ENCODE data around the gene PARD3.

Gene PARD3

GRCh38 chr10:34126371-34127151 is 688.5 kb downstream of the PARD3 start:
- in situ Hi-C loops (cut with MboI; ENCODE audit: low sequenced_read_pairs) = no loop called here

- in situ Hi-C loops (cut with MboI; ENCODE audit: low sequenced_read_pairs) = no loop called here
Measured at GRCh38 chr10:34125702-34126101, 689.4 kb downstream of the PARD3 start.

GRCh38 chr10:34124522-34125035 is 690.5 kb downstream of the PARD3 start:
- in situ Hi-C loops (cut with MboI; ENCODE audit: low sequenced_read_pairs) = no loop called here

- in situ Hi-C loops (cut with MboI; ENCODE audit: low sequenced_read_pairs) = no loop called here
Measured at GRCh38 chr10:34121781-34122622, 693.1 kb downstream of the PARD3 start.

- in situ Hi-C loops (cut with MboI; ENCODE audit: low sequenced_read_pairs) = no loop called here
Measured at GRCh38 chr10:34121125-34121753, 693.9 kb downstream of the PARD3 start.

- in situ Hi-C loops (cut with MboI; ENCODE audit: low sequenced_read_pairs) = no loop called here
Measured at GRCh38 chr10:34119456-34119855, 695.6 kb downstream of the PARD3 start.

- in situ Hi-C loops (cut with MboI; ENCODE audit: low sequenced_read_pairs) = no loop called here
Measured at GRCh38 chr10:34116681-34117271, 698.3 kb downstream of the PARD3 start.

- in situ Hi-C loops (cut with MboI; ENCODE audit: low sequenced_read_pairs) = no loop called here
Measured at GRCh38 chr10:34116220-34116641, 698.9 kb downstream of the PARD3 start.

GRCh38 chr10:34114914-34115313 is 700.2 kb downstream of the PARD3 start:
- in situ Hi-C loops (cut with MboI; ENCODE audit: low sequenced_read_pairs) = no loop called here

GRCh38 chr10:34113504-34114225 is 701.4 kb downstream of the PARD3 start:
- in situ Hi-C loops (cut with MboI; ENCODE audit: low sequenced_read_pairs) = no loop called here

GRCh38 chr10:34112171-34112782 is 702.8 kb downstream of the PARD3 start:
- in situ Hi-C loops (cut with MboI; ENCODE audit: low sequenced_read_pairs) = no loop called here

- in situ Hi-C loops (cut with MboI; ENCODE audit: low sequenced_read_pairs) = no loop called here
Measured at GRCh38 chr10:34111179-34111578, 703.9 kb downstream of the PARD3 start.

- in situ Hi-C loops (cut with MboI; ENCODE audit: low sequenced_read_pairs) = no loop called here
Measured at GRCh38 chr10:34109952-34110702, 705.0 kb downstream of the PARD3 start.

GRCh38 chr10:34109495-34109894 is 705.6 kb downstream of the PARD3 start:
- in situ Hi-C loops (cut with MboI; ENCODE audit: low sequenced_read_pairs) = no loop called here

- in situ Hi-C loops (cut with MboI; ENCODE audit: low sequenced_read_pairs) = no loop called here
Measured at GRCh38 chr10:34107626-34108516, 707.2 kb downstream of the PARD3 start.

- in situ Hi-C loops (cut with MboI; ENCODE audit: low sequenced_read_pairs) = no loop called here
Measured at GRCh38 chr10:34106356-34106885, 708.7 kb downstream of the PARD3 start.

- in situ Hi-C loops (cut with MboI; ENCODE audit: low sequenced_read_pairs) = no loop called here
Measured at GRCh38 chr10:34104829-34105572, 710.1 kb downstream of the PARD3 start.
